Measurements from ENCODE around the gene SMTN.

DNA sequence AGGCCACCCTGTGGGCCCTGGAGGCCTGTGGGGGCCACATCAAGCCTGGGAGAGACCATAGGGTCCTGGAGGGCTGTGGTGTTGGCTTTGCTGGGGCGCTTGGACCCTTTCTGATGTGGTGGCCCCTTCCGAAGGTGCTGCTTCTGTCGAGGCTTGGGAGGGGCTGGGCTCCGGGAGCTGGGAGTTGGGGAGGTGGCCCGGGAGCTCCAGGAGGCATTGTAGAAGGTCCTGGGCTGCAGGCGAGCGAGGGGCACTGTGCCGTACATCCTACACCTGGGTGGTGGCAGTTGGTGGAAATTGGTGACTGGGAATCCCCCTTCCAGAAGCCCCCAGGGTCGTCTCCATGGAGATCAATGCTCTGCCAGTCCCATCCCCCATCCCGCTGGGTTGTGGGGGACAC is 56.6 kb downstream of the SMTN start:
- TF ChIP-seq, protein P1, sequence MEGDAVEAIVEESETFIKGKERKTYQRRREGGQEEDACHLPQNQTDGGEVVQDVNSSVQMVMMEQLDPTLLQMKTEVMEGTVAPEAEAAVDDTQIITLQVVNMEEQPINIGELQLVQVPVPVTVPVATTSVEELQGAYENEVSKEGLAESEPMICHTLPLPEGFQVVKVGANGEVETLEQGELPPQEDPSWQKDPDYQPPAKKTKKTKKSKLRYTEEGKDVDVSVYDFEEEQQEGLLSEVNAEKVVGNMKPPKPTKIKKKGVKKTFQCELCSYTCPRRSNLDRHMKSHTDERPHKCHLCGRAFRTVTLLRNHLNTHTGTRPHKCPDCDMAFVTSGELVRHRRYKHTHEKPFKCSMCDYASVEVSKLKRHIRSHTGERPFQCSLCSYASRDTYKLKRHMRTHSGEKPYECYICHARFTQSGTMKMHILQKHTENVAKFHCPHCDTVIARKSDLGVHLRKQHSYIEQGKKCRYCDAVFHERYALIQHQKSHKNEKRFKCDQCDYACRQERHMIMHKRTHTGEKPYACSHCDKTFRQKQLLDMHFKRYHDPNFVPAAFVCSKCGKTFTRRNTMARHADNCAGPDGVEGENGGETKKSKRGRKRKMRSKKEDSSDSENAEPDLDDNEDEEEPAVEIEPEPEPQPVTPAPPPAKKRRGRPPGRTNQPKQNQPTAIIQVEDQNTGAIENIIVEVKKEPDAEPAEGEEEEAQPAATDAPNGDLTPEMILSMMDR (IDR thresholded peaks at IDR 0.05) = no peak
- TF ChIP-seq POLR2A (IDR thresholded peaks at IDR 0.05) = no peak

All from body of pancreas (tissue), 4 donors.